GM18861 (cell line): ENCODE measurements around the gene ZNF398.
A peak's percentile ranks its signal among the peaks of the same experiment; 100 is the strongest.

ENCODE experiments used
- ATAC-seq: cut with Tn5 transposase; IDR thresholded peaks from one replicate; pipeline ENCODE4 v1.9.1; 2021; ENCODE audit not compliant: unreplicated experiment

The ZNF398 gene

GRCh38 chr7:149195180-149196150 lies 48.2 kb downstream of the ZNF398 start, which contains the start of gene ZNF282:
TSS of gene ZNF282 (plus strand) at chr7:149195546. CDS start at chr7:149195590, 44 bp downstream.
- ATAC-seq = peak; percentile 87

GRCh38 chr7:149196151-149196704 lies 49.0 kb downstream of the ZNF398 start:
- no peak for ATAC-seq

DNA sequence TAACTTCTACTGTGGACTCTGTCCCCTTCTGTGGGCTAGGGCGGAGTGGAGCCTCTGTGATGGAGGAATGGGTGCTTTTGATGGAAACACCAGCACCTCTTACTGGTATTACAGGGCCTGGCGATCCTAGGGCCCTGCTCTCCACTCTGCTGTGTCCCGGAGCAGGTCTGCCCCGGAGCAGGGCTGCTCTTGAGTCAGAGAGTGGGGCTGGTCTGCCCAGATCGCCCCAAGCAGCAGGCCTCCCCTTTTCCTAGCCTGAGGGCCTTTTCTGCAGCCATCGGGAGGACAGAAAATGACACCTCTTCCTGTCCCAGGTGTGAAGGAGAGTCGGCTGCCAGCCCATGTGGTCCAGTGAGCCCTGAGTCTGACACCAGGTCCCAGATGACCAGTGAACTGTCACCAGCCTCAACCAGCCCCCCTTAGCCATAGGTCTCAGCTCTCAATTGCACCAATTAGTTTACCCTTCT lies 49.5 kb downstream of the ZNF398 start:
- no peak for ATAC-seq

DNA sequence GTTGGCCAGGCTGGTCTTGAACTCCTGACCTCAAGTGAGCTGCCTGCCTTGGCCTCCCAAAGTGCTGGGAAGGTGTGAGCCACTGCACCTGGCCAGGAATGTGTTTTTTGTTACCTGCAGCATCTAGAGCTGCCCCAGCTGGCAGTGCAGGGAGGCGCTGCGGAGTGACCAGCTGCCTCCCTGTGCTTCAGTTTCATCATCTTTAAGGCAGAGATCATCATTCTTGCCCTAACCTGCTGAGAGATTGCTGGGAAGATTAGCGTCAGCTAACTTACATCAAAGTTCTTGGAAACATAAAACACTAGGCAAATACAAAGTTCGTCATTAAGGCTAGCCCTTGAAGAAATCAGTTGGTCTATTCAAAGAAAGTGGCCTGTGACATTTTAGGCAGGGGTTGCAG lies 50.4 kb downstream of the ZNF398 start:
- ATAC-seq = no peak

DNA sequence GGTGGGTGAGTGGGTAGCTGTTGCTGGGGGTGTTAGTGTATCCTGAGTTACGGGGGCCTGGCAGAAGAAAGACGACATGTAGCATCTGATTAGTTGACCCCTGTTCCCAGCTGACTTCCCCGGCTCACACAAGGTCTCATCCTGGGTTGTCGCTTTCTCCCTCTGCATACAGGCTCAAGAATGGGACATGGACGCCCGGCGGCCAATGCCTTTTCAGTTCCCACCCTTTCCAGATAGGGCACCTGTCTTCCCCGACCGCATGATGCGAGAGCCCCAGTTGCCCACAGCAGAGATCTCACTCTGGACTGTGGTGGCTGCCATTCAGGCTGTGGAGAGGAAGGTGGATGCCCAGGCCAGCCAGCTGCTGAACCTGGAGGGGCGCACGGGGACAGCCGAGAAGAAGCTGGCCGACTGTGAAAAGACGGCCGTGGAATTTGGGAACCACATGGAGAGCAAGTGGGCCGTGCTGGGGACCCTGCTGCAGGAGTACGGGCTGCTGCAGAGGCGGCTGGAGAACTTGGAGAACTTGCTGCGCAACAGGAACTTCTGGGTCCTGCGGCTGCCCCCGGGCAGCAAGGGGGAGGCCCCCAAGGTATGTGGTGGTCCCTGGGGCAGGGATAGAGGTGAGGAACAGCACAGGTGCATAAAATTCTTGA lies 51.0 kb downstream of the ZNF398 start:
- no peak for ATAC-seq

GRCh38 chr7:149199234-149199995 lies 52.2 kb downstream of the ZNF398 start:
- no peak for ATAC-seq

GRCh38 chr7:149202831-149203231 lies 55.6 kb downstream of the ZNF398 start:
- no peak for ATAC-seq

DNA sequence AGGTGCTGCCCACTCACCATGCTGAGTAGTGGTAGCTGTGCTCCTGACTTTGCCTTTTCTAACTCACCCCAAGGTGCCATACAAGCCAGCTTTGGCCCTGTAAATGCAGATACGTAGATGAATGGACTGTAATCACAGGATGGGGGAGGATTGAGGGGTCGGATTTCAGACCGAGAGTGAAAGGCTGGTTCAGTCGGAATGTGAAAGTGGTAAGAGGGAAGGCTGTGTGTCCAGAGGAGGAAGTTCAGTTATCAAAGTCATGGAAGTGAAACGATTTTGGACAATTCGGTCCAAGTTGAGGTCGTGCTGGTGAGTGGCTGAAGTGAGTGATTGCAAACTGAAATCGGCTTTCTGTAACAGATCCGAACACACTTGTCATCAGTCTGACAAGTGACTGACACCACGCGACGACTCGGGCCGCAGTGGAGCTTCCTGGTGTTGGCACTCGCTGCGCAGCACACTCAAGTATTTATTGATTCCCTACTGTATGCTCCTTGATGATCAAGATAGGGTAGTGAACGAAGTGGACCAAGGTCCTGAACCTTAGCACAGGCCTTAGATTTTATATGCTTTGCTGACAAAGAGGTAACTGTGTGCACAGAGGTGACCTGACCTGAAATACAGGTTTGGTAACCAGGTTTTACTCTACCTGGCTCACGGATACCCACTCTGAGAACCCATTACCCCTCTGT lies 58.6 kb downstream of the ZNF398 start:
- ATAC-seq = no peak

DNA sequence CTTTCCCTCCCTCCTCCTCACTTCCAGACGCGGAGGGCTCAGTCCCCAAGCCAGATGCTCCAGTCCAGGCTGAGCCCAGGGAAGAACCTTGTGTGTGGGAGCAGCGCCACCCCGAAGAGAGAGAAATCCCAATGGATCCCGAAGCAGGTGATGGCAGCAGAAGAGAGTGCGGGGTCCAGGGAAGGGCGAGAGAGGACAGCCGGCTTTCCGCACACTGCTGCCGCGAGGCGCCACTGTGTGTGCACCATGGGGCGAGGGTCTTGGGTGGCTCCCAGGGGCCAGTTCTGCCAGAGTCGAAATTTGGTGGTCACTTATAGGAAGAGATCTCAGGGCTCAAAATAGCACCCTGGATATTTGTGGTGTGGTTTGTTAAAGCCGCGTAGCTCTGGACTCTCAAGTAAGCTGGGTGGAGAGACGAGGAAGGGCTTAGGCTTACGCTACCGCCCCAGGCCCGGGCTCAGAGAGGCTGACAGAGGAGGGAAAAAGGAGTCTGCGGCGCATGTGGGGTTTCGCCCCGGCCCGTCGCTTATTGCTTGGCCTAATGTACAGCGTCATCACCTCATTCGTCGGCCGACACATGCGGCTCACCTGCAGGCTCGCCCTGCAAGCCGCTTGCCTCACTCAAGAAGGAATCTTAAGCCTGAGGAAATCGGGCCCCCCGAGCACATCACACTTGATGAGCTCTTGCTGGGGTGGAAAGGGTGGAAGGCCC lies 60.2 kb downstream of the ZNF398 start:
- no peak for ATAC-seq

- ATAC-seq = no peak
These were observed 62.4 kb downstream of the ZNF398 start for GRCh38 chr7:149209518-149210269.

DNA sequence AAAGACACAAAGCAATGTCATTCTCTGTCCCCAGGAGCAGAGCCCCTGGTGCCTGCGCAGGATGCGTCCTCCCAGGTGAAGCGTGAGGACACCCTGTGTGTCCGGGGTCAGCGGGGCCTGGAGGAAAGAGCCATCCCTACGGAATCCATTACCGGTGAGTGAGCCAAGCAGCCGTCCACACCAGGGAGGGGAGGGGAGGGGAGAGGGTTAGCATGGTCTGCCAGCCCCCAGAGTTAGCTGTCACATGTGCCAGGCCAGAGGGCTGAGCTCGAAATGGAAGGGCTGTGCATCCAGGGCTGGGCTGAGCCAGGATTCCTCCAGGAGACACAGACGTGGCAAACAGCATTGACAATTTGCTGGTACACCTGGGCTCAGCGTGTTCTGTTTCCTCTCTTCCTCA lies 63.3 kb downstream of the ZNF398 start:
- ATAC-seq = no peak

DNA sequence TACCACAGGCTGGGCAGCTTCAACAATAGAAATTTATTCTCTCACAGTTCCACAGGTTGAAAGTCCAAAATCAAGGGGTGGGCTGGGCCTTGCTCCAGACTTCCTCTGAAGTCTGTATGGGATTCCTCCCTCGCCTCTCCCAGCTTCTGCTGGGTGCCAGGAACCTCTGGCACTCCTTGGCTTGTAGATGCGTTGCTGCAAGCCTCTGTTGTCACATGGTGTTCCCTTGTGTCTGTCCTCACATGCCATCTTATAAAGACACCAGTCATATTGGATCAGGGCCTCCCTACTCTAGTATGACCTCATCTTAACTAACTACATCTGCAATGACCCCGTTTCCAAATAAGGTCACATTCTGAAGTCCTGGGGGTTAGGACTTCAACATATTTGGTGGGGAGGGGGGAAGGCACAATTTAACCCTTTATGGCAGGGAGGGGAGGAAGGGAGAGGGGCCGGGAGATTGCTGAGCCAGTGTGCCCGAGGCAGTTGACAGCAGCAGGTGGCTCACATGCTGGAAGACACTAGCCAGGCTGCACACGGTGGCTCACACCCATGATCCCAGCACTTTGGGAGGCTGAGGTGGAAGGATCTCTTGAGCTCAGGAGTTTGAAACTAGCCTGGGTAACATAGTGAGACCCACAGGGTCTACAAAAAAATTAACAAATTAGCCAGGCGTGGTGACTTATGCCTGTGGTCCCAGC lies 66.9 kb downstream of the ZNF398 start:
- no peak for ATAC-seq

GRCh38 chr7:149216402-149216801 lies 69.1 kb downstream of the ZNF398 start:
- ATAC-seq = no peak

DNA sequence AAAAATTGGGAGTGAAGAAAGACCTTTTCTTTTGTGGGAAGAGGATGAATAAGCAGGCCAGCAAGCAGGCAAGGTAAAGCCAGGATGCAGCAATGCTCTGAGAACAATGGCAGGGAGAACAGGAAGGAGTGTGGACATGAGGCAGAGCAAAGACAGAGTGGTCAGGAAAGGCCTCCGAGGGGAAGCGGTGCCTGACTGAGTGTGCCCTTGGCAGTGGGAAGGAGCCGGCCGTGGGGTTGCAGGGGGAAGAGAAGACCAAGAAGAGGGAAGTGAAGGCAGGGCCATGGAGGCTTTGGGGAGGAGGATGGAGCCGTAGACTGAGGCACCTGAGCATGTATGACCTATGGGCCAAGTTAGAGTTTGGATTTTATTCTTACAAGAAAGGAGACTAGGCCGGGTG lies 70.3 kb downstream of the ZNF398 start:
- no peak for ATAC-seq

- no peak for ATAC-seq
These were observed 71.5 kb downstream of the ZNF398 start for GRCh38 chr7:149218469-149219420.

DNA sequence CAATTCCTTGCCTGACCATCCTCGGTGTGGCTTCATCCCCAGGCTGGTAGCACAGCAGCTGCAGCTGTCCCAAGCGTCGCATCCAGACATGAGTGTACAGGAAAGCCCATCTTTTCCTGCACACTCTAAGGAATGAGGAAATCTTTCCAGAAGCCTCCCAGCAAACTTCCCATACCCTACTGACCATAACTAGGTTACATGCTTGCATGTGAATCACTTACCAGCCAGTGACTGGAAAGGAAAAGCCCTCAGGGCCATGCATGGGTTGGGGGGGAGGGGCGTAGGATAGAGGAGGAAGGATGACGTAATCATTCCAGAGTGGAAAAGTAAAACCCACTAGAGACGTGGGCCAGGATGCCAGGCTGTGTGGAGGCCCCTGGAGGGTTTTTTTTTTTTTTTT lies 73.3 kb downstream of the ZNF398 start:
- no peak for ATAC-seq

GRCh38 chr7:149223176-149223575 lies 75.9 kb downstream of the ZNF398 start:
- ATAC-seq = no peak
